HG03558 (cell line): ENCODE data around the gene HOXB4.

ENCODE experiments used
- ATAC-seq: cut with Tn5 transposase; IDR thresholded peaks from one replicate; pipeline ENCODE4 v1.9.1; 2021; ENCODE audit warnings: moderate number of reproducible peaks; ENCODE audit not compliant: unreplicated experiment; ENCODE audit errors: extremely low read depth

The HOXB4 gene

DNA sequence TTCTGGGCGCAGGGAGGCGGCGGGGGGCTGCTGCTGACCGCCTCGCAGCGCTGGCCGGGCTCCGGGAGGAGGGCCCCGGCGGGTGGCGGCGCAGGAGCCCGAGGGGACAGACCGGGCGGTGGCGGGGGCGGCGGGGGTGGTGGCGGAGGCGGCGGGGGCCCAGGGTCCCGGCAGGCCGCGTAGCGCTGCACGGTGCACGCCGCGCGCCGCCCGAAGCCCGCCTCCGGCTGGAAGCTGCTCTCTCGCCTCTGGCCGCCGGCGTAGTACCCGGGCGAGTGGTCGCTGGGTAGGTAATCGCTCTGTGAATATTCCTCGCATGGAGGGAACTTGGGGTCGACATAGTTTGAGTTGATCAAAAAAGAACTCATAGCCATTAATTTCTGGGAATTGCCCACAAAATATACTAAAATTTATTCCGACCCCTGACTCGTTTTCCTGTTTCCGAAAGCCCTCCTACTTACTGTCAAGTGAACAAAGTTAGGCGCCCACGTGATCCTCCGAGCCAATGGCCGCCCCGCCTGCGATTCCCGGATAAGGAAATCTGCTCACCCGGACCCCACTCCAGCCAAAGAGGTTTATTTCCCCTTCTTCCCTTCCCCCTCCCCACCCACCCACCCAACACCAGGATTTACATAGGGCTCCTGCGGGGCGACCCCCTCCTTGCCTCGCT, at the start of gene HOXB4:
HOXB4 (minus strand) TSS at position 405 of the 670 bp plus-strand sequence; CDS start at position 374, 31 bp downstream.
- ATAC-seq: no peak

DNA sequence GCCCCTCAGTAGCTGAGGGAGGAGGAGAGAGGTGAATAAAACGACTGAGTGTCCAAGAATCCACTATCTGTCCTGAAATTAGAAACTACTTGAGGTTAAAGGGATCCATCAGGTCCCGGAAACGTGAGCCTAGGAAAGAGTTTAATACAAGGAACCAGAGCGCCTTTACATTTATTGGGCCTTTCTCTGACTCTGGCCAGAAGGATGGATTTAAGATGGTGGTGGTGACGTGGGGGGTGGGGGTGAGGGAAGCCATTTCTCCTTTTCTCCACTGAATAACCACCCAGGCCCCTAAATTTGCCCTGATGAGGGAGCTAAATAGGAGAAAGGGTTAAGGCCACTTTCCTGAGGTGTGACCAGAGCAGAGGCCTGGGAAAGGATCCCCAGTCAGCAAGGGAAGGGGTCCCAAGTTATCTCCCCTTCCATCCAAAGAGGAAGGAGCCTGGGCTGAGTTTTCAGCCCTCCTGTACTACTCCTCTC, 49.0 kb upstream of the HOXB4 start:
- no peak for ATAC-seq

DNA sequence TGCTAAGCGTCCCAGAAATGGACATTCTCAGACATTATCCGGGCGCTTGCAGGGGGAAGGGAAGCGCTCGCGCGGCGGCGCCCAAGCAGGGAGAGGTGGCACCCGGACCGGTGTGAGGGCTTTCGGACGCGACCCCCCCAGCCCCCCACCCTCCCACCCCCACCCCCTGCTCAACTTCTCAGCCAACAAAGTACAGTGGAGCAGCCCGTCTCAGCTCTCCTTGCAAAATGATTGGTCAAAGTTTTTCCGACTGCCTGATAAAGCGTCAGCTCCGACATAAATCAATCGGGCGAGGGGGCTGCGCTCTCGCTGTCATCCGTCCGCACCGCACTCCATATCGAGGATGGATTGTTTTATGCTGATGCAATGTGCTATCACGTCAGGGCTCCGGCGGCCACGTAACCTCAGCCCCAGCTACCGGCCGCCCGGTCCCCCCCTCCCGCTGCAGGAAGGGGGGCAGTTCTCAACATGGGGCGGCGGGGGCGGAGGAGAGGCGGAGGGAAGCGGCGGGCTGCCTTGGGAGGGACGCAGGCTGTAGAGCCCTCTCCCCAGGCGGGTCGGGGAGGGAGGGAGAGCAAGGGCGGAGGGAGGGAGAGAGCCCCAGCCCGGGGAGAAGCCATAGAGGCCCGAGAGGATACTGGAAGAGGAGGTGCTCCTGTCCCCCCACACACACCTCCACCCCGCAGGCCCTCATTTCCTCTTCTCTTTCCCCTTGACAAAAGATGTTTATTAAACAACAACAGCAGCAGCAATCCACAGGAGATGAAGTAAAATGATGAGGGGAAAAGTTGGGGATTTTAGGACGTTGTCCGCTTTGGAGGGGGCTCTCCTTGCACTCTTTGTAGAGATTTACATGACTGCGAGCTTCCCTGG, 48.3 kb upstream of the HOXB4 start, which contains the start of gene HOXB9:
HOXB9 (minus strand) TSS at position 114 of the 873 bp plus-strand sequence; CDS start at position 25, 89 bp downstream.
- ATAC-seq: no peak

DNA sequence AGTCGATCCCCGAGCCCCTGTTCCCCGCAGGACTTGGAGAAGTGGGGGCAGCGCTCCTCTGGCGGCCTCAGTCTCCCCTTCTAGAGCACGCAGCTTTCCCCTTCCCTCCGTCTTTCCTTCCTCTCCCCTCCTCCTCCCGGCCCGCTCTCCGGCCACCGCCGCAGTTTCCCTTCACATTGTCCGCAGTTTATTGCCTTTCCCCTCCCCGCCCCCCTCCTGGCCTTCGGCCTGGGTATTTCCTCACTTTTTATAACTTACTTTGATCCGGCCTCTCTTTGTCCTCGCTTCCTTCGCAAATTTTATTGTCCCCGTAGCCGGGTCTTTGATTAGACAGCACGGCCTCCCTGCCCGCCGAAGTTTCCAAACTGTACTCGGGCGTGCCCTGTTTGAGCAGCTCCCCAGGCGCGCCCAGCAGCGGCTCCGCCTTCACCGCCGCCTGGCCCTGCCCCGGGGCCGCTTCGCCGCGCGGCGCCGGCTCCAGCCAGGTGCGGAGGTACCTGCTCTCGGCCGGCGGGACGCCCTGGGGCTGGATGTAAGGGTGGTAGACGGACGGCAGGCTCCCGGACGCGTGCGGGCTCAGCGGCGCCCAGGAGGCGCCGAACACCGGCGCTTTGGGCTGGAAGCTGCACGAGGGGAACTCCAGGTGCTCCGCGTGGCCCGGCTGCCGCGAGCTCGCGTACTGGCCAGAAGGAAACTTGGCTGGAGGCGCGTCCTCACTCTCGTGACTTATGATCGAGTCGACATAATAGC, 47.5 kb upstream of the HOXB4 start:
- ATAC-seq: no peak

DNA sequence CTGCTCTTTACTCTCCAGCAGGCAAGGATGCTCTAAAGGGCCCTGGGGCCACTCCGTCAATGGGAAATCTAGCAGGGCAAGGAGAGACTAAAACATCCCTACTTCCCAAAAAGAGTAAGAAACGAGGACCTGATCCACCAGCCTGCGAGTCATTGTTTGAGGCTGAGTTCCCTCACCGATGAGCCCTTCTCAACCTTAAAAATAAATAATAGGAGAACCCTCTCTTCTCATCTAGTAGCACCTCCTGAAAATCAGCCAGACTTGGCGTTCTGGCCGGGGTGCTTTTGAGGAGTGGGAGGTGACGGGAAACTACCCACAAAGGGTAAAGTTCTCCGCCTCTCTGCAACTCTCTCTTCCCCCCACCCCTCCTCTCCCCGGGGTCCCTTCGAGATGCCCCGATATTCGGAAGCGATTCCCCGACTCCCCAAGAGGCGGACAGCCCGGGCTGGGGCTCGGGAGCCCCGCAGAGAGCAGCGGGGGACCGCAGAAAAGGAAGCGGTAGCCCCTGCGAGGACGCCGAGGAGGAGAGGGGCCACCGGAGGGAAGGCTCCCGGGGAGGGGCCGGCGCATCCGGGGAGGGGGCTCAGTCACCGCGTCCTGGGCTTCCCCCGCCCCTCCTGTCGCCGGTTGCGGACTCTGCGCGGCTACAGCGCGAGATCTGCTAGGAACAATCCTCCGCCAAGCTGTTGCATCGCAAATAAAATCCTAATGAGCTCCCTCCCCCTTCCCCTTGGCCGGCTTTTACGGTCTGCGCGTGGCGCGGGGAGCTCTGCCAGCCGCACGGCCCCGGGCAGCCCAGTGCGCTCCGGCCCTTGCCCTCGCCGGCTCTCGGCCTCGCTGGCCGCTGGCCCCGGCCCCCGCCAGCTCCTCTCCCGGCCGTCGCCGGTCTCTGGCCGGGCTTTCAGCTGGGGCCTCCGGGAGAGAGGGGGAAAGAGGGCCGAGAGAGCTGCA, 46.7 kb upstream of the HOXB4 start:
- ATAC-seq: no peak

DNA sequence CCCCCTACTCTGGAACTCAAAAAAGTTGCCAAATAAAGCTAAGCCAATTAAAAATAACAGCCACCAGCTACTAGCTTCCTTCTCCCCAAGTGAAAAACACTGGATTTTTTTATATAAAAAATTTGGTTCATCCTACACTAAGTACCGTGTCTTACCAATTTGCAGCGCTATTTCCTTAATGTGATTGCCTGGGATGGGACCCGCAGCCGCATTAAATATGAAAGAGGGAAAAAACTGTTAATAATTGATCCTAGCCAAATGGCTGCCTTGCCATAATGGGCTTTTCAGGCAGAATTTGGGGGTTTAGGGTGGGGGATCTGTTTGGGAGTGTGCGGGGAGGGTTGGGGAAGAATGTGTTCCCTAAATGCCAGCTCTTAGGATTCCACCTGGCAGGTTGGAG, 46.0 kb upstream of the HOXB4 start:
- no peak for ATAC-seq

DNA sequence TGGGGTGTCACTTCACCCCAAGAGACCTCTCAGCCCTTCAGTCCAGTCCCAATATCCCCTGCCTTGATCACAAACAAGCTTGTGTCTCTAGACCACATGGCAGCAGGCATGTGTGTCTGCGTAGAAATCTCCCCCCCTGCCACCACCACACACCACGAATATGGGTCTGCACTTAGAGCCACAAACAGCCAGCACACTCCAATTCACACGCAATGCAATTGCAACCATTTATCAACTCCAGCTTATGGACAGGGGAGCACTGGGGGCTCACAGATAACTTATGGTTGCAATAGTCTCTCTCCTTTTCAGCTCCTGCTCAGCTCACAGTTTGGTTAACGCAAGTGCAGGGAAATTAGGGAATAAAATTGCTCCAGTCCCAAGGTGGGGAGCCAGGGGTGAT, 45.4 kb upstream of the HOXB4 start:
- no peak for ATAC-seq

DNA sequence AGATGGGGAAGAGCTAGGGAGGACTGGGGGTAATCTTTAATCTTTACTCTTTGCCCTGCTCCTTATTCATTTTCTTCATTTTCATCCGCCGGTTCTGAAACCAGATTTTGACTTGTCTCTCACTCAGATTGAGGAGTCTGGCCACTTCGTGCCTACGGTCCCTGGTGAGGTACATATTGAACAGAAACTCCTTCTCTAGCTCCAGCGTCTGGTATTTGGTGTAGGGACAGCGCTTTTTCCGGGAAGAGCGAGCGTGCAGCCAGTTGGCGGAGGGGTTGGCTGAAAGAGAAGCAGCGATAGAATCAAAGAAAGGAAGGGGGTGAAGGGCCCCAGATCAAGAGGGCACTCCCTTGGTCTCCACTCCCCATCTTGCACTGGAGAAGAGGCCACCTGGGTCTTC, 44.7 kb upstream of the HOXB4 start:
- no peak for ATAC-seq

DNA sequence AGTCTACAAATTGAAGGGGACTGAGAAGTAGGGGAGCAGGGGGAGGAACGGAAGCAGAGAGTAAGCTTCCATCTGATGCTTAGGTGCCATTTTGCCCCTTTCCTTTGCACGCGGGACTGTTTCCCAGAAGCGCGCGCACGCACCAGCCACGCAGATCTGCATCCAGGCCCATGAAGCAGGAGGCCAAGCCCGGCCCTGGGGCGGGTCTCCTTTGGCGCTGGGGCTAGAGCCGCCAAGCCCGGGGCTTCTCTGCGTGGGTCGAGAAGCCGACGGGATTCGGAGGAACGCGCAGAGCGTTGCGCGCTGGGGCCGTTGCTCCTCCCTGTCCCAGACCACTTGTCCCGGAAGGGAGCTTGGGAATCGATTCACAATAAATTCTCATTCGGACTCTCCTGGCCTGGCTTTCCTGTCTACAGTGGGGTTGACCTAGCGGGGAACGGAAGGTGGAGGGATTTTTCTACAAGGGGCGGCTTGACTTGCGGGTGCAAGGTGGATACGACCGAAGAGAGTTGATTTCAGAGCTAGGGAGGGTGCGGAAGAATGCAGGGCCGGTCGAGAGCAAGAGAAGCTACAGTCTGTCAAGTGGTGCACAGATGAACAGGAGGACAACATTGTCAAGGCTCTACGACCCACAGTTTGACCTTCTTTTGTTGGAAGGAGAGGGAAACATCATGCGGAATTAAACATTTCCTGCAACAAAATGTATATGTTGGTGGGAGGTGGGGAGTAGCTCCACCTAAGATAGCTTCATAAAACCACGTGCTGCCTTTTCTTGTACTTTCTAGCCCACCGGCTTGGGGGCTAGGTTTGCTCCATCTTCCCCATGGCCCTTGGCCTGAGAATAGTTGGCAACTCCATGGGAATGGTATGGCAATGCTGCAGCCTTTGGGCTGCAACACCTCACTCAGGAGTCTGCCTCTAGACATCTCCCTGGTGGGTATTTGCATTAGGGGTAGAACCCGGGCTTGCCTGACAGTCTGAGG, 43.6 kb upstream of the HOXB4 start:
- no peak for ATAC-seq

DNA sequence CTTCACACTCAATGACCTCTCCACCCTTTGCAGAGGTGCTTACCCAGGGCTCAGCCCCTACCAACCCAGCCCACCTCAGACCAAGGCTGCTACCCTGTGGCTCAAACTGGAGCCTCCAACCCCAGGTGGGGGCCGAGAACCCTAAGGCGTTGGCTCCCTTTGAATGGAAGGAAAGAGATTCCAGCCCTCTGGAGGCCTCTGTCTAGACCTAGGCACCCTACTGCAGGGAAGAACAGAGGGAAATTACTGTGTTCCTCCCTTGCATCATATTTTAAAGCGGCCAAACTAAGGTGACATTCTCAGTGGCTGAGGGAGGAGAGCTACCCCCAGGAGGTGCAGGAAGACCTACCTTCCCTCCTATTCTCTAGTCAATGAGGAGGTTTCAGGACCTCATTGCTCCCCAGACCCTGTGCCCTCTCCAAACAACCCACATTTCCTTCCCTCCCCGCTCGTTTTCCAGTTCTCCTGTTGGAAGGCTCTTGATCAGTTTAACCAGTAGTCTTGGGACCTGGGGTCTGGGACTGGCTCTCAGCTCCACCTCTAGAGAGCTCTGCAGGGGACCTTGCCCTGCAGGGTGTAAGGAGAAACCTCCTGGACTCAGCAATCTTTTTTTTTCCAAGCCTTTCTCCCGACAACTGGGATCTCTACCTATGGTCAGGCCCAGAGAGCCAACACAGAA, 42.5 kb upstream of the HOXB4 start:
- ATAC-seq: no peak

DNA sequence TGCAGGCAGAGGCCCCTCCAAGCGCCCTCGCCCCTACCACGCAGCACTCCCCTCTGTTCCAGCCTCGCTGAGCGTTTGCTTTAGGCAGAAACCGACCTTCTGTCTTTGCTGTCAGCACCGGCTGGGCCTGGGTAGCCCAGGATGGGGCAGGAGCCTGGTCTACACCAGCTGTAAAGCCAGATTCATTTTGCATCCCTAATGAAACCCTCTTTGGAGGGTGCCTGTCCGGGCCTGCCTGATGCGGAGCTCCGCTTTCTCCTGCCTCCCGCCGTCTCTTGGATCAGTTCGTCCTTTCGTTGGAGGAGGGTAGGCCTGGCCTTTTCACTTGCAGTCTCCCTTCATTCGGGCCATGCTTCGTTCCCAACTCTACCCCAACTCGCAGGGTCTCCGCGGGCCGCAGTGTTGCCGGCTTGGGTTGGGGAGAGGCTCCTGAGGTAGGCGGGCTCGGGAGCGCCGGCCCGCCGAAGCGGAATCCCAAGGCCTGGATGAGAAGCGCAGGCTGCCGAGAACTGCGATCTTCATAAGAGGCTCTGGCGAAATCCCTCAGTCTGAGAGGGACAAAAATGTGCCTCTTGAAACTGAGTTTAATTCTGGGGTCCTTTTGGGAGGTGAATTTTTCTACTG, 41.8 kb upstream of the HOXB4 start:
- no peak for ATAC-seq

DNA sequence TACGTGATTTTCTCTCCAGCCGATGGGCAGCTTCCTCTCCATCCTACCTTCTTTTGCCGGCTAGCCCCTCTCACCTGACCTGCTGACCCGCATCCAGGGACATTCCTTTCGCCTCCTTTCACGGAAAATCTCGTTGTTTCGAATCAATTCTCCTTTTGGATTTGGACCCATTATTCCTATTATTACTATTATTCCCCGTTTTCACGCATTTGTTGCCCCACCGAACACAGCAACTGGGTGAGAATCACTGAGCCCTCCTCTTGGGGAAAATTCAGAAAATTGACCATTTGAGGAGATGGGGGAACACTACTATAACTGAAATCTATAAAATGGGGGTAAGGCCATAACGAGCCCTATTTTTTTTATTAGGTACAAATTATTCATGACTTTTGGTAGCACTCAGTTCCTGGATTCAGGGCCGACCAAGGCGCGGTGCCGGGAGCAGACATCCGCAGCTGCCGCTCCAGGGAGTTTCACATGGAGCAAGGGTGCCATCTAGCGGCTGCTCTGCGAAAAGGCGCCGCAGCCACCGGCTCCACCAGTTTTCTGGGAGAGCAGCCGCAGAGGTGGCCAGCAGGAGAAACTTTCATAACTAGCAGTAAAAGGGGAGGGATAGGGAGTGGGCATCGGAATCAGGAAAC, 40.2 kb upstream of the HOXB4 start:
- no peak for ATAC-seq

DNA sequence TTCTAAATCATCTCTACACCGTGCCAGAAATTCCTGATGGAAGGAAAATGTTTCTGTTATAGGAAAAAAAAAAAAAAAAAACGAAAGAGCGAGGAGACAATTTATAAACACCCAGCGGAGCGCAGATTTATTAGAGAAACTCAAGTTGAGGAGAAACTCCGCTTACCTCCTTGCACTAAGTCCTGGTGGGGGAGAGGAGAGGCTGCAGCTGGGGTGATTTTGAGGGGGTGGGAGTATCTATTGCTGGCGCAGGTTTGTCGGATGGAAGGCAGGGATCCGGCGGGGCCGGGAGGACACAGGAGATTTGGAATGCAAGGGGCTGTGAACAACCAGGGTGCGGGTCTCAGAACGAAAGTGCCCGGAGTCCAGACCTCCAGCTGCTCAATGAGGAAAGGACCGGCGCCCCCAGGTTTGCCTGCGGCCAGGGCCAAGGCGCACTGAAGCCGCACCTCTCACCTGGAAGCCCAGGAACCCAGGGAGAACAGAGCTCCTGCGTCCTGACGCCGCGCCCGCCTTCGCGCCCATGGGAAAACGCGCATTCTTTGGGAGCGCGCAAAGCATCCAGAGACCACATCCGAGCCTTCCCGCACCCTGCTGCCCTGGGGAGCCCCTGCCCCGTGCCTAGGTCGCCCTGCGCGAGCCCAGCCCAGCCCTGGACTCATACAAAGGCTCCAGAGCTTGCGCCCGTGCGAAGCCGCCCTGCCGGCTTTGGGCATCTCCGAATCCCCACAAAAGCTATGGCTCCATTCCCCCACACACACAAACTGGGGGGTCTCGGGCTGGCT, 39.5 kb upstream of the HOXB4 start:
- no peak for ATAC-seq

DNA sequence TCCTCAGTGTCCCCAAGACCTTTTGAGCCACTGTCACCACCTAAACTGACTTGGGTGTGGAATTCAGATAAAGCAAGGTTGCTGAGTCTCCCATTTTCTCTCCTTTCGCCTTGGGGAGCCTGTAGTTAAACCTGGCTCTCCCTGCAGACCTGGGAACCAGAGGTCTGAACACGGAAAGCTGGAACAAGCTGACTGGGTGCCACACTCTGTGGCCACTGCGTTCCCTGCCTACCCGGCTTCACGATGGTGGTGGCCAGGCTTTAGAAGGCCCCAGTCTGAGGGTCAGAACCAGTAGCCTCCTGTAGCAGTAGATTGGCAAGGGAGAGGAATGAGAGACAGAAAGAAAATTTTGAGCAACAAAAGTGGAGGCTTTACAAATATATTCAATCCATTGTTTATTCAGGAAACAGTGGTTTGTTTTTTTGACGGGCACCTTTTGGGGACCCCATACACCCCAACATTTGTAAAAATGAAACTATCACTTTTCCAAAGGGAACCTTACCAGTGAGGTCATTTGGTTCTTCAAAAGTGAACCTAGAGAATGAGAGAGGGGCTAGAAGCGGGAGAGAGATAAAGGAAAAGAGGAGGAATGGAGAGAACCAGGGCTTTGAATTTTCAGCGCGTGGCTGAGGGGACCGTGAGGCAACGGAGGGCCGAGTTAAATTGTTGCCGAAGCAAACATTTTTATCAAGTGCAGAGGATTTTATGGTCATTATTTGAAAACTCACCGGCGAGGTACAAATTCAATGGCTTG, 38.7 kb upstream of the HOXB4 start:
- ATAC-seq: no peak

DNA sequence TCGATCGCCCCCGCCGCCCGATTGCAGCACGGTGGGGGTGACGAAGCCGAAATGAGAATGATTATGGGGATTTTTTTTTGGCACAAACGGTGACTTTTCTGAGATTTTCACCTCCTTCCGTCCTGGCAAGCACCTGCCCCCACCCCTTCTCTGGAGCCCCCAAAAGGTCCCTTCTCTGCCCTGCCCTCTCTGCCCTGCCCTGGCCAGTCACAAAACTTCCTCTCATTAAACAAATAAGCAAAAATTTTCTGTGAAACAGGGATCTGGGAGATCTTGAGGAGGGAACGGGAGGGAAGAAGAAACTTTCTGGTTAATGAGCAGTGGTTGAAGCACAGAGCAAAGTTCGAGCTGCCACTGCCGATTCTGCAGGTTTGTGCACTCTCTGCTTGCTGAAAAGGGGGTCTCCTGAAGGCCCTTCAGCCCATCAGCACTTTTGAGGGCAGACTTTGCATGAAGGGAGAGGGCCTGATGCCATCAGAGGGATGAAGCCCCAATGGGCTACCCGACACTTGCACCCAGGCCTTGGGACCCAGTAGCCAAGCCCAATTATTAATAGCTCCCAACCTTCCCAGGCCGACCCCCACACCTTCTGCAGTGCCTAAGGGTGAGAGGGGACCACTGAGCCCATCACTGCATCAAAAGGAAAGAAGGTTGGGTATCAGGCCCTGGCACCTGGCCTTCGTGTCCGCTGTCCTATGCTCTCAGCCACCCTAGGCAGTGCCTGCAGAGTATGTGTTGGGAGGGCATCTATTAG, 38.0 kb upstream of the HOXB4 start:
- ATAC-seq: no peak
